ENCODE results near the gene EIF3D.
A peak's percentile ranks its signal among the peaks of the same experiment; 100 is the strongest.

EIF3D gene

DNA sequence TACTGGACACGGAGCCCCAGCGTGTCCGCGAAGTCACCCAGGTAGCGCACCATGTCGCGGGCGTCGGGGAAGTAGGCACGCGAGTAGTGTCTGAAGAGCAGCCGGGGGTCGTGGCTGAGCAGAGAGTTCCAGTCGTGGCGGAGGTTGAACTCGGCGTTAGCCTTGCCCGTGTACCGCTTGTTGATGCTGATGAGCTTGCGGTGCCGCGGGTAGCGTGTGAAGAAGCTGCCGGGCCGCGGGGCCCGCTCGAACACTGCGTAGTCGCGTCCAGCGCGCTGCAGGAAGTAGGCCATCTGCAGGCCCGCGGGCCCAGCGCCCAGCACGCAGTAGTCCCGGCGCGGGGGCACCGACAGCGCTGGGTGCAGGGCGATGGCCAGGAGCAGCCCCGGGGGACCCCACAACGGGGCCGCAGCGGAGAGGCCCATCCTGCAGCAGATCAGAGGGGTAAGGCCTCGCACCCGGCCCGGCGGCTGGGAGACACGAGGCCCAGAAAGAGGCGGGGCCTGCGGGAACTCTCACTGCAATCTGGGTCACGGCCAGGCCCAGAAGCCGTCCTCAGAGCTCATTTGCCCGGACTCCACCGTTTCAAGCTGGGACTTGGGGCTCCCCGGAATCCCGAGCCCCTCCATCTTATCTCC is 22.8 kb downstream of the EIF3D start:
- no peak for TF ChIP-seq TOX (CRISPR knock-in tag; IDR thresholded peaks at IDR 0.05; ENCODE audit: borderline replicate concordance)
- TF ChIP-seq ISL1 (CRISPR knock-in tag; IDR thresholded peaks at IDR 0.05): no peak
- TF ChIP-seq, protein P1, sequence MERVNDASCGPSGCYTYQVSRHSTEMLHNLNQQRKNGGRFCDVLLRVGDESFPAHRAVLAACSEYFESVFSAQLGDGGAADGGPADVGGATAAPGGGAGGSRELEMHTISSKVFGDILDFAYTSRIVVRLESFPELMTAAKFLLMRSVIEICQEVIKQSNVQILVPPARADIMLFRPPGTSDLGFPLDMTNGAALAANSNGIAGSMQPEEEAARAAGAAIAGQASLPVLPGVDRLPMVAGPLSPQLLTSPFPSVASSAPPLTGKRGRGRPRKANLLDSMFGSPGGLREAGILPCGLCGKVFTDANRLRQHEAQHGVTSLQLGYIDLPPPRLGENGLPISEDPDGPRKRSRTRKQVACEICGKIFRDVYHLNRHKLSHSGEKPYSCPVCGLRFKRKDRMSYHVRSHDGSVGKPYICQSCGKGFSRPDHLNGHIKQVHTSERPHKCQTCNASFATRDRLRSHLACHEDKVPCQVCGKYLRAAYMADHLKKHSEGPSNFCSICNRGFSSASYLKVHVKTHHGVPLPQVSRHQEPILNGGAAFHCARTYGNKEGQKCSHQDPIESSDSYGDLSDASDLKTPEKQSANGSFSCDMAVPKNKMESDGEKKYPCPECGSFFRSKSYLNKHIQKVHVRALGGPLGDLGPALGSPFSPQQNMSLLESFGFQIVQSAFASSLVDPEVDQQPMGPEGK (CRISPR knock-in tag; IDR thresholded peaks at IDR 0.05; ENCODE audit: borderline replicate concordance): no peak
- no peak for TF ChIP-seq ARNTL (CRISPR knock-in tag; IDR thresholded peaks at IDR 0.05; ENCODE audit: borderline replicate concordance, low read depth)
- TF ChIP-seq TCF4 (CRISPR knock-in tag; IDR thresholded peaks at IDR 0.05; ENCODE audit: borderline replicate concordance): no peak
- no peak for ATAC-seq

DNA sequence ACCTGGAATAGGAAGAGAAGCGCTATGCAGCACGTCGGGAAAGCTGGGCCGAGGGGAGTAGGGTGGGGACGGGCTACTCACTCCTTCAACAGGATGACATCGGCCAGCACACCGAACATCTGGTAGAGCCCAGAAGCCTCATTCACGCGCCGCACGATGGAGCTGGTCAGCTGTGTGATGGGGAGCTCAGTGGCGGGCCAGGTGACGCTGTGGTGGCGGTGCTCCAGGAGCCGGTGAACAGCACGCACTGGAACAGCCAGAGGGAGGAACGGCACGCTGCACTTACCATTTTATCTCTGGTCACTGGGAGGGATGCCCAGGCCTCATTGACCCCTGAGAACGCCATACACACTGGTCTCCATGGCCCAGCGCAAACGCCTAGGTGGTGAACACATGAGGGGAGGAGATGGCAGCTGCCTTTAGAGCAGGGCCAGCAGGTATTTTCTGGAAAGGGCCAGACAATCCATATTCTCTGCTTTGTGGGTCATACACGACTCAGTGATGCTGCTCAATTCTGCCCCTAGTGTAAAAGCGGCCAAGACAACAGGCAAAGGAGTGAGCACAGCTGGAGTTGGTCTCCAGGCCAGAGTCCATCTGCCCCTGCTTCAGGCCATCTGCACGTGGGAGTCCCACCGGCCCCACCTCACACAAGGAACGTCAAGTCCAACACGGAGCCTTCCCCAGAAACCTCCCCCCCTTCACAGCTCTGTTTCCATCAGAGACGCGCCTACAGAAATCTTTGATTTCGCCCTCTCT is 30.9 kb downstream of the EIF3D start:
- peak; percentile 57 for ATAC-seq

DNA sequence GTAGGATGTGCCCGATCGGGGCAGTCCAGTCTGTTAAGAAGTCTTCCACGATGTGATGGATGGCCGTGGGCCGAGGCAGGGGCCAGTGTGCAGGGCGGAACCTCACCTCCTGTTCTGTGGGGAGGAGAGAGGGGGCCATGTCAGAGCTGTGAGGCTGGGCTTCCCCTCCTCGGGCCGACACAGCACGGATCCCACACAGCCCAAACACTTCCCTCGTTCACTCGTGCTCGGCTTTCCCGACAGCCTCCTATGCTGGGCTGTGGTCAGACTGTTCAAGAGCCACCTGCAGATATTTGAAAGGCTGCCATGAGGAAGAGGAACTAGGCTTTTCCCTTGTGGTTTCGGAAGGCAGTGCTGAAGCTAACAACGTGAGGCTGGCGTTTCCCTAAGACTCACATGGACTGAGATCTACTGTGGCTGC is 35.3 kb downstream of the EIF3D start:
- ATAC-seq: no peak
- TF ChIP-seq, protein P2, sequence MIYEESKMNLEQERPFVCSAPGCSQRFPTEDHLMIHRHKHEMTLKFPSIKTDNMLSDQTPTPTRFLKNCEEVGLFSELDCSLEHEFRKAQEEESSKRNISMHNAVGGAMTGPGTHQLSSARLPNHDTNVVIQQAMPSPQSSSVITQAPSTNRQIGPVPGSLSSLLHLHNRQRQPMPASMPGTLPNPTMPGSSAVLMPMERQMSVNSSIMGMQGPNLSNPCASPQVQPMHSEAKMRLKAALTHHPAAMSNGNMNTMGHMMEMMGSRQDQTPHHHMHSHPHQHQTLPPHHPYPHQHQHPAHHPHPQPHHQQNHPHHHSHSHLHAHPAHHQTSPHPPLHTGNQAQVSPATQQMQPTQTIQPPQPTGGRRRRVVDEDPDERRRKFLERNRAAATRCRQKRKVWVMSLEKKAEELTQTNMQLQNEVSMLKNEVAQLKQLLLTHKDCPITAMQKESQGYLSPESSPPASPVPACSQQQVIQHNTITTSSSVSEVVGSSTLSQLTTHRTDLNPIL (CRISPR knock-in tag; IDR thresholded peaks at IDR 0.05; ENCODE audit: low read depth): no peak
- TF ChIP-seq ZNF70 (CRISPR knock-in tag; IDR thresholded peaks at IDR 0.05) (no peak), ZNF8 (CRISPR knock-in tag; IDR thresholded peaks at IDR 0.05) (no peak), ESRRG (CRISPR knock-in tag; IDR thresholded peaks at IDR 0.05) (no peak), OSR1 (CRISPR knock-in tag; IDR thresholded peaks at IDR 0.05) (no peak), PPARA (CRISPR knock-in tag; IDR thresholded peaks at IDR 0.05; ENCODE audit: borderline replicate concordance) (no peak)
- TF ChIP-seq, protein P1 (CRISPR knock-in tag; IDR thresholded peaks at IDR 0.05; ENCODE audit: borderline replicate concordance): no peak

More for the DNA sequence above, 30.9 kb downstream of the EIF3D start:
- TF ChIP-seq, protein P3, sequence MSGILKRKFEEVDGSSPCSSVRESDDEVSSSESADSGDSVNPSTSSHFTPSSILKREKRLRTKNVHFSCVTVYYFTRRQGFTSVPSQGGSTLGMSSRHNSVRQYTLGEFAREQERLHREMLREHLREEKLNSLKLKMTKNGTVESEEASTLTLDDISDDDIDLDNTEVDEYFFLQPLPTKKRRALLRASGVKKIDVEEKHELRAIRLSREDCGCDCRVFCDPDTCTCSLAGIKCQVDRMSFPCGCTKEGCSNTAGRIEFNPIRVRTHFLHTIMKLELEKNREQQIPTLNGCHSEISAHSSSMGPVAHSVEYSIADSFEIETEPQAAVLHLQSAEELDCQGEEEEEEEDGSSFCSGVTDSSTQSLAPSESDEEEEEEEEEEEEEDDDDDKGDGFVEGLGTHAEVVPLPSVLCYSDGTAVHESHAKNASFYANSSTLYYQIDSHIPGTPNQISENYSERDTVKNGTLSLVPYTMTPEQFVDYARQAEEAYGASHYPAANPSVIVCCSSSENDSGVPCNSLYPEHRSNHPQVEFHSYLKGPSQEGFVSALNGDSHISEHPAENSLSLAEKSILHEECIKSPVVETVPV (CRISPR knock-in tag; IDR thresholded peaks at IDR 0.05): no peak
- TF ChIP-seq ZFP30 (CRISPR knock-in tag; IDR thresholded peaks at IDR 0.05) (no peak), SNAI2 (CRISPR knock-in tag; IDR thresholded peaks at IDR 0.05) (no peak), TOX (CRISPR knock-in tag; IDR thresholded peaks at IDR 0.05; ENCODE audit: borderline replicate concordance) (no peak), RARB (CRISPR knock-in tag; IDR thresholded peaks at IDR 0.05) (no peak), ZFP3 (CRISPR knock-in tag; IDR thresholded peaks at IDR 0.05) (no peak), BACH2 (CRISPR knock-in tag; IDR thresholded peaks at IDR 0.05; ENCODE audit: borderline replicate concordance) (no peak), ISL1 (CRISPR knock-in tag; IDR thresholded peaks at IDR 0.05) (no peak), ZC3H10 (CRISPR knock-in tag; IDR thresholded peaks at IDR 0.05) (no peak)
- TF ChIP-seq, protein P4, sequence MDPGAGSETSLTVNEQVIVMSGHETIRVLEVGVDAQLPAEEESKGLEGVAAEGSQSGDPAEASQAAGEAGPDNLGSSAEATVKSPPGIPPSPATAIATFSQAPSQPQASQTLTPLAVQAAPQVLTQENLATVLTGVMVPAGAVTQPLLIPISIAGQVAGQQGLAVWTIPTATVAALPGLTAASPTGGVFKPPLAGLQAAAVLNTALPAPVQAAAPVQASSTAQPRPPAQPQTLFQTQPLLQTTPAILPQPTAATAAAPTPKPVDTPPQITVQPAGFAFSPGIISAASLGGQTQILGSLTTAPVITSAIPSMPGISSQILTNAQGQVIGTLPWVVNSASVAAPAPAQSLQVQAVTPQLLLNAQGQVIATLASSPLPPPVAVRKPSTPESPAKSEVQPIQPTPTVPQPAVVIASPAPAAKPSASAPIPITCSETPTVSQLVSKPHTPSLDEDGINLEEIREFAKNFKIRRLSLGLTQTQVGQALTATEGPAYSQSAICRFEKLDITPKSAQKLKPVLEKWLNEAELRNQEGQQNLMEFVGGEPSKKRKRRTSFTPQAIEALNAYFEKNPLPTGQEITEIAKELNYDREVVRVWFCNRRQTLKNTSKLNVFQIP (CRISPR knock-in tag; IDR thresholded peaks at IDR 0.05; ENCODE audit: borderline replicate concordance, low read depth): no peak

DNA sequence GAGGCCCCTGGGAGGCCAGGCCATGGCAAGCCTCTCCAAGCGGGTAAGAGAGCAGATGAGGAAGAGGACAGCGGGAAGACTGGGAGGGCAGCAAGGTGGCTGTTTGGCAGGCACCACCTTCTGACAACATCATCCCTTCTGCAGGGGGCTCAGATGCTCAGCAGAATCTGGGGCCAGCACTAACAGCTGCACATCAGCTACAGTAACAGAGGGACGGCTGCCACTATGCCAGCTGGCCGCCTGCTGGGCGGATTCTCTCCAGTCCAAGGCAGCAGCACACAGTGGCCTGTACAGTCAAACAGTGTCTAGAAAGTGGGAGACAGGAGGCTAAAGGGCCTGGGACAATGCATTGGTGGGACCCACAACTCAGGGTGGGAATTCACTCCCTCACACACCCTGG is 36.9 kb downstream of the EIF3D start:
- TF ChIP-seq TOX (CRISPR knock-in tag; IDR thresholded peaks at IDR 0.05; ENCODE audit: borderline replicate concordance) (no peak), CSDC2 (CRISPR knock-in tag; IDR thresholded peaks at IDR 0.05) (no peak), ZNF565 (CRISPR knock-in tag; conservative IDR thresholded peaks at IDR 0.05; ENCODE audit: low read depth) (no peak), PPARA (CRISPR knock-in tag; IDR thresholded peaks at IDR 0.05; ENCODE audit: borderline replicate concordance) (no peak), RARB (CRISPR knock-in tag; IDR thresholded peaks at IDR 0.05) (no peak), ESRRG (CRISPR knock-in tag; IDR thresholded peaks at IDR 0.05) (no peak), OSR1 (CRISPR knock-in tag; IDR thresholded peaks at IDR 0.05) (no peak), ARNTL (CRISPR knock-in tag; IDR thresholded peaks at IDR 0.05; ENCODE audit: borderline replicate concordance, low read depth) (no peak), ZC3H10 (CRISPR knock-in tag; IDR thresholded peaks at IDR 0.05) (no peak), TCF4 (CRISPR knock-in tag; IDR thresholded peaks at IDR 0.05; ENCODE audit: borderline replicate concordance) (no peak), ZNF8 (CRISPR knock-in tag; IDR thresholded peaks at IDR 0.05) (no peak)
- no peak for ATAC-seq

All from SK-N-SH treated with all-trans-retinoic acid at 6 μM for 48 hours (cell line).